Nephron progenitor cell (in vitro differentiated cells): ENCODE results near the gene ZIC1.

ENCODE experiments used
- DNase-seq: peaks from one replicate; pipeline ENCODE4 v3.0.0; 2021
- H3K27ac Mint-ChIP-seq: 2 replicates; pipeline ENCODE4 v1.8.0; 2021; ENCODE audit warnings: mild to moderate bottlenecking, moderate library complexity, mixed read lengths
- H3K27me3 Mint-ChIP-seq: 2 replicates; pipeline ENCODE4 v1.8.0; 2021; ENCODE audit warnings: mild to moderate bottlenecking, low read depth, mixed read lengths; ENCODE audit not compliant: poor library complexity
- H3K36me3 Mint-ChIP-seq: 2 replicates; pipeline ENCODE4 v1.8.0; 2021; ENCODE audit warnings: low read depth, mixed read lengths
- H3K4me1 Mint-ChIP-seq: 2 replicates; pipeline ENCODE4 v1.8.0; 2021; ENCODE audit warnings: mixed read lengths
- H3K4me3 Mint-ChIP-seq: 2 replicates; pipeline ENCODE4 v1.8.0; 2021; ENCODE audit warnings: mild to moderate bottlenecking, moderate library complexity, mixed read lengths
- H3K9me3 Mint-ChIP-seq: 2 replicates; pipeline ENCODE4 v1.8.0; 2021; ENCODE audit warnings: mild to moderate bottlenecking, moderate library complexity, mixed read lengths
- TF ChIP-seq, protein P1 (sequence below): fragments of 200-600 bp; sonication (generic); IDR thresholded peaks from 2 replicates; pipeline ENCODE4 v1.5.0; 2021; ENCODE audit warnings: antibody characterized with exemption

Gene ZIC1

DNA sequence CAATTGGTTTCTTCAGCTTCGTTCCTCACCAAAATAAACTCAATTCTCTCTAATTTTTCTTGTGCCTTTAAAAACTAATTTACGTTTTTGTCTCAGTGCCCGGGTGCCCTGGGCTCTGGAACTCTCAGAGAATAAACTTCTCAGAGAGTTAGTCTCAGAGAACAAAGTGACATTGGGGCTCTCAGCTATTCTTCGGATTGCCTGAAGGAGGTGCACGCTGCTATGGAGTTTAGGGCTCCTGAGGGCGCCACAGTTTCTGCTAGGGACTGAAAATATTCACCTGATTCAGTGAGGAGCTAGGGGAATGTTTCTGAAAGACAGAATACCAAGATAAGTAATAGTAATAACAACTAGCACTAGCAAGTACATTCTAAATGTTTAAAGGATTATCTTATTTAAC, 25.5 kb upstream of the ZIC1 start:
- H3K4me3 Mint-ChIP-seq = no peak overlapping the region
- TF ChIP-seq, protein P1, sequence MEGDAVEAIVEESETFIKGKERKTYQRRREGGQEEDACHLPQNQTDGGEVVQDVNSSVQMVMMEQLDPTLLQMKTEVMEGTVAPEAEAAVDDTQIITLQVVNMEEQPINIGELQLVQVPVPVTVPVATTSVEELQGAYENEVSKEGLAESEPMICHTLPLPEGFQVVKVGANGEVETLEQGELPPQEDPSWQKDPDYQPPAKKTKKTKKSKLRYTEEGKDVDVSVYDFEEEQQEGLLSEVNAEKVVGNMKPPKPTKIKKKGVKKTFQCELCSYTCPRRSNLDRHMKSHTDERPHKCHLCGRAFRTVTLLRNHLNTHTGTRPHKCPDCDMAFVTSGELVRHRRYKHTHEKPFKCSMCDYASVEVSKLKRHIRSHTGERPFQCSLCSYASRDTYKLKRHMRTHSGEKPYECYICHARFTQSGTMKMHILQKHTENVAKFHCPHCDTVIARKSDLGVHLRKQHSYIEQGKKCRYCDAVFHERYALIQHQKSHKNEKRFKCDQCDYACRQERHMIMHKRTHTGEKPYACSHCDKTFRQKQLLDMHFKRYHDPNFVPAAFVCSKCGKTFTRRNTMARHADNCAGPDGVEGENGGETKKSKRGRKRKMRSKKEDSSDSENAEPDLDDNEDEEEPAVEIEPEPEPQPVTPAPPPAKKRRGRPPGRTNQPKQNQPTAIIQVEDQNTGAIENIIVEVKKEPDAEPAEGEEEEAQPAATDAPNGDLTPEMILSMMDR = peak; percentile 52
- H3K27me3 Mint-ChIP-seq = peaks cover 98% of the 10 kb centered on the region
- peaks cover 22% of the 10 kb centered on the region for H3K4me1 Mint-ChIP-seq
- H3K9me3 Mint-ChIP-seq = no peaks in the 10 kb centered on the region
- no peak for DNase-seq
- H3K27ac Mint-ChIP-seq = no peak overlapping the region
- H3K36me3 Mint-ChIP-seq = no peaks in the 10 kb centered on the region

DNA sequence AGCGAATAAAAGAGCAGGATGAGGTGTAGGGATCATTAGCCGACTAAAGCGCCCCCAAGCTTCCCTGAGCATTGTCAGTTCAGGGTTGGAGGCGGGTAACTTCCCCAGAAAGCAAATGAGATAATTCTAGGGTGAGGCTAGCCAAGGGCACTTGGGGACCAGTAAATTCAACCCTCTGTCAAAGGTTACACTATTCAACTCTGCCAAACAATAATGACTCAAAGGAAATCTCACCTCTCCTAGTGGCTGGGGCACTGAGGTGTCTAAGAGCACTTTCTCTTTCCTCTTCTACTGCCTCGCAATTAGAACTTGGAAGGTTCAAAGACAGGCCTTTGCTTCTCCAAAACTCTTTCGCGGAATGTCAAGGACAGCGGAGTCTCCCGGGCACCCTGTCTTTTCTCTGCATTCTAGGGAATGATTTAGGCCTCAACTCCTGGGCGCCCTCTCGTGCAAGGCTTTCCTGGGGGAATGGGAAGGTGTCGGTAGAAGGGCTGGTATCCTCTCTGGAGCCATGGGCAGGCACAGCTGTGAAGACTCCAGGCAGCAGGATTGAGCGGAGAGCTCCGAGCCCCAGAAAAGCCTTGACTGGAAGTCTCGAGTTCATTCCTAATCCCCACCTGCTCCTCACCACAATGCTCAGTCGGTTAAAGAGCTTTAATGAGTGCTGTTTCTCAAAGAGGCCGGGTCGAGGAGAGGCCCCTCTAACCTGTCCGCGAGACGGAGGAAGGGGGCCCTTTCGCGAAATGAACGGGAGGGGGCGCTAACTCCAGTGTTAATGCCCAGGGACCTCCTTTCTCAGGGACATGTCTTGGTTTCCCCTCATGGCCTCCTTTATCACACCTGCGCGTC, 24.7 kb upstream of the ZIC1 start:
- TF ChIP-seq, protein P1 = peak; percentile 53
- H3K4me3 Mint-ChIP-seq = no peak overlapping the region
- H3K36me3 Mint-ChIP-seq = no peaks in the 10 kb centered on the region
- H3K4me1 Mint-ChIP-seq = peaks cover 22% of the 10 kb centered on the region
- peaks cover 98% of the 10 kb centered on the region for H3K27me3 Mint-ChIP-seq
- H3K27ac Mint-ChIP-seq = no peak overlapping the region
- DNase-seq = peak; percentile 59
- no peaks in the 10 kb centered on the region for H3K9me3 Mint-ChIP-seq

DNA sequence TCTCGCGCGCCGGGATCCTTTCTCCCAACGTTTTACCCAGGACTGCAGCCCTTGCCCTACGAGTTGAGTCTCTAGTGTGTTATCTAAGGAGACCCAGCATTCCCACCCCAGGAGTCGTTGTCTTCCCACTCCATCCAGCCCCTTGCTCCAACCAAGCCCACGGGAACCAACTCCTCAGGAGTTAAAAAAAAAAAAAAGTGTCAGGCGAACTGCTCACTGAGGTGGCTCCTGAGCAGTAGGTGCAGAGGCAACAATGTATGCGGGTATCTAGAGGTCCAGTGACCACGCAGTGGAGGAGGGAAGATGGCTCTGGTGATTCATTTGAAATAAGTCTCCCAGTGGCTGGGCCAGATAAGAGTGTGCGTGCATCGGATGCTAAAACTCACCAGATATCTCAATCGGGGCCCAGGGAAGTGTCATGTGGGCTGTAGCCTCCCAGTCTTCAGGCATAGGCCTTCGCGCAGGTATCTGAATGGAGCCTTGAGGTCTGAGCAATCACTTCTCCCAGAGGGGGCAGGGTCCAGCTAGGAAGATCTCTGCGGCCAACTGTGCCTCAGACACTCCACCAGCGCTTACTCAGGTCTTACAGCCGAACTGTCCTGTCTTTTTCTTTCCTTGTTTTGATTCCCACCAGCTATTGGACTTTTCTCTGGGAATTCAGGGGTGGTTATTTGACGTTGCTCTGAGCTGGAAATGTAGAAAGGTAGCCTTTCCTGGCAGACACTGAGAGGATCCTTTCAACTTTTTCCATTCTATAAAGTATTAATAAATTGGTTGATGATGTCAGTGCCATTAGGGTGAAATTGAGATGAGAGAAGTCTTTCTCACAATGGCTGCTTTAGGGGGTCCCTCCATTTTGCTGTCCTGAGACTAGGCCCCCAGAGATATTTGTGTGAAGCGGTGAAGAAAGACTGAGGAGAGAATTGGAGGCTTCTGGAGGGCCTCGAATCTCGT, 23.8 kb upstream of the ZIC1 start:
- DNase-seq = no peak
- no peaks in the 10 kb centered on the region for H3K36me3 Mint-ChIP-seq
- no peak overlapping the region for H3K27ac Mint-ChIP-seq
- no peak overlapping the region for H3K4me3 Mint-ChIP-seq
- no peaks in the 10 kb centered on the region for H3K9me3 Mint-ChIP-seq
- H3K27me3 Mint-ChIP-seq = peaks cover 98% of the 10 kb centered on the region
- H3K4me1 Mint-ChIP-seq = peaks cover 29% of the 10 kb centered on the region
- TF ChIP-seq, protein P1 = no peak

DNA sequence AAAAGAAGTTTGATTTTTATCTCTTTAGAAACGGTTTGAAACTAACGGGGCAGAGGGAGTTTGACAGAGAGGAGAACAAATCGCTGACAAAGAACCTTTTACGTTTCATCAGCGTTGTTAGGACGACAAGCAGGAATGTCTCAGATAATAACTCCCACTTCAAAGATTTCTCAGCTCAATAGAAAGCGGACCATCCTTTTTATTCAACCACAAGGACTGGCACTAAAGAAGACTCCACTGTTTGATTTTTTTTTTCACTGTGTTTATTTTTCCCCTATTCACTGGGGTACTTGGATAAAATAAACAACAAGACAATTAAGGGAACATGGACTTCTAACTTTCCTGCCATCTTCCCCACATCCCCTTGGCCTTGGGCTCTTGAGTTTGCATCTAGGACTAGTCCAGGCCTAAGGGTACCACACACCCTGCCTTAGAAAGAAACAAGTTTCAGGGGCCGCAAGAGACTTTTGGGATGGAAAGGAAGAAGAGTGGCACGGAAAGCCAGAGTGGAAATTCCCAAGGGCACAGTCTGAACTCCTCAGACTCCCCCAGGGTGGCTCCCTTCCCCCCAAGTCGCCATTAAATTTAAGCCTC, 21.8 kb upstream of the ZIC1 start:
- Mint-ChIP-seq H3K27ac (no peak overlapping the region), H3K9me3 (no peaks in the 10 kb centered on the region), H3K4me1 (peaks cover 40% of the 10 kb centered on the region), H3K4me3 (no peak overlapping the region), H3K36me3 (no peaks in the 10 kb centered on the region), H3K27me3 (peaks cover 100% of the 10 kb centered on the region)
- no peak for DNase-seq
- TF ChIP-seq, protein P1 = no peak

DNA sequence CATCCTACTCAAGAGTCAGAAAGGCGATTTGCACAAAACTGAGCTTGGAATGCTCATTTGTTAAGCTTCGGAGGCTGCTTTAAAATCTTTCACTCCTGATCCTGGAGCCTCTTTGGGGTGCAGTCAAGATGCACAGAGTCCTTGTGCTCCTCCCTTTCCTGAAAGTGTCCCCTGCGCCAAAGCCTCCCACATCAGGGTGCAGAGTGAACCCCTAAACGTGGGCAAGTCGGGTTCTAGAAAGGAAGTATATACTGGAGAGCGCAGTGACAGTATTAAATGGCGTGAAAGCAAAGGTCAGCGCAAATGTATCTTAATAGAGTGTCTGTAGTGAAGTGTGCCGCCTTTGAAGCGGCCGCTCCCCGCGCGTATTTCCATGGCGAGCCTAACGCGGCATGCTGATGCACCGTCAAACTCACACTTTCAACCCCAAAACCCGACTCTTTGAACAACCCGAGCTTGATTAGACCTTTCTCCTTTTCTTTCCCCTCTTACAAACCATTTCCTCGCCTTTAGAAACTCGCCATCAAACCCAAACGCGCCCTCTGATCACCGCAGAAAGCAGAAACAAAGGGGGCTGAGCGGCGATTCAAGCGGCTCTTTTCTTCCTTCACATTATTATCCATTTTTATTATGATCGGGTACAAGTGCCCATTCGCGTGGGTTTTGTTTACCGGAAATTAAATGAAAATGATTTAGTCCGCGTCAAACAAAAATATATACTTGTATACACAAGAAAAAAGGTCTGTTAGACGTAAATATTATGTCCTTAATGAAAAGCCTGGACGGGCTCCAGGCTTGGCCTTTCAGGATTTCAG, 21.1 kb upstream of the ZIC1 start:
- TF ChIP-seq, protein P1 = no peak

More for the DNA sequence above, 21.1 kb upstream of the ZIC1 start:
- DNase-seq = no peak
- Mint-ChIP-seq H3K9me3 (no peaks in the 10 kb centered on the region), H3K27ac (peak overlapping the region; percentile 1), H3K4me1 (peaks cover 47% of the 10 kb centered on the region), H3K36me3 (no peaks in the 10 kb centered on the region), H3K4me3 (peak overlapping the region; percentile 50), H3K27me3 (peaks cover 100% of the 10 kb centered on the region)
